GM19468 (cell line): Measurements from ENCODE around the gene RALGPS2.
"Not testable (repeated sequence)": the region's sequence is repeated elsewhere in the genome, so short reads cannot be mapped to it uniquely, and the experiment has no call there.

Experiments
- ATAC-seq: cut with Tn5 transposase; IDR thresholded peaks from one replicate; pipeline ENCODE4 v1.9.1; 2021; ENCODE audit warnings: mild to moderate bottlenecking, moderate library complexity, moderate number of reproducible peaks; ENCODE audit not compliant: unreplicated experiment; ENCODE audit errors: extremely low read depth

RALGPS2 gene

GRCh38 chr1:178937695-178938094, 212.7 kb downstream of the RALGPS2 start:
- no peak for ATAC-seq

GRCh38 chr1:178938101-178938958, 213.3 kb downstream of the RALGPS2 start:
- no peak for ATAC-seq

GRCh38 chr1:178938959-178939317, 213.9 kb downstream of the RALGPS2 start:
- no peak for ATAC-seq

- no peak for ATAC-seq
Observed at GRCh38 chr1:178939338-178940067, 214.5 kb downstream of the RALGPS2 start.

GRCh38 chr1:178940068-178940765, 215.2 kb downstream of the RALGPS2 start:
- no peak for ATAC-seq

- no peak for ATAC-seq
Observed at GRCh38 chr1:178941261-178941689, 216.2 kb downstream of the RALGPS2 start.

GRCh38 chr1:178941849-178942248, 216.8 kb downstream of the RALGPS2 start:
- ATAC-seq = no peak

- no peak for ATAC-seq
Observed at GRCh38 chr1:178942285-178943198, 217.5 kb downstream of the RALGPS2 start.

- no peak for ATAC-seq
Observed at GRCh38 chr1:178944729-178945128, 219.7 kb downstream of the RALGPS2 start.

GRCh38 chr1:178945763-178946266, 220.8 kb downstream of the RALGPS2 start:
- ATAC-seq = no peak

- no peak for ATAC-seq
Observed at GRCh38 chr1:178946416-178946815, 221.4 kb downstream of the RALGPS2 start.

- no peak for ATAC-seq
Observed at GRCh38 chr1:178946855-178947676, 222.0 kb downstream of the RALGPS2 start.

GRCh38 chr1:178947677-178947981, 222.6 kb downstream of the RALGPS2 start:
- ATAC-seq = no peak

GRCh38 chr1:178948676-178949075, 223.6 kb downstream of the RALGPS2 start:
- ATAC-seq = no peak

- ATAC-seq = not testable (repeated sequence)
Observed at GRCh38 chr1:178949866-178950265, 224.8 kb downstream of the RALGPS2 start.

- ATAC-seq = no peak
Observed at GRCh38 chr1:178951600-178951999, 226.6 kb downstream of the RALGPS2 start.

GRCh38 chr1:178953034-178953433, 228.0 kb downstream of the RALGPS2 start:
- ATAC-seq = no peak

- no peak for ATAC-seq
Observed at GRCh38 chr1:178953538-178954324, 228.7 kb downstream of the RALGPS2 start.
